GM12892 (cell line): ENCODE measurements around the gene WDR59.

Source experiments
- DNase-seq: peaks from one replicate; pipeline ENCODE4 v3.0.0; 2011; ENCODE audit not compliant: insufficient read length
- FAIRE-seq: peaks from 2 replicates; lab custom pipeline; 2011; peaks lifted over from hg19 to GRCh38; lab: Jason Lieb, UNC
- POLR2A ChIP-seq: IDR thresholded peaks from 2 replicates; pipeline ENCODE4 v1.6.1; 2011; ENCODE audit warnings: low read depth, low read length, control low read depth
- POLR2AphosphoS5 ChIP-seq: IDR thresholded peaks from 2 replicates; pipeline ENCODE4 v1.6.1; 2011; ENCODE audit warnings: low read depth, low read length, control low read depth
- TAF1 ChIP-seq: IDR thresholded peaks from 2 replicates; pipeline ENCODE4 v1.6.1; 2011; ENCODE audit warnings: low read depth, mild to moderate bottlenecking, control low read depth, low read length, borderline replicate concordance

WDR59 gene

DNA sequence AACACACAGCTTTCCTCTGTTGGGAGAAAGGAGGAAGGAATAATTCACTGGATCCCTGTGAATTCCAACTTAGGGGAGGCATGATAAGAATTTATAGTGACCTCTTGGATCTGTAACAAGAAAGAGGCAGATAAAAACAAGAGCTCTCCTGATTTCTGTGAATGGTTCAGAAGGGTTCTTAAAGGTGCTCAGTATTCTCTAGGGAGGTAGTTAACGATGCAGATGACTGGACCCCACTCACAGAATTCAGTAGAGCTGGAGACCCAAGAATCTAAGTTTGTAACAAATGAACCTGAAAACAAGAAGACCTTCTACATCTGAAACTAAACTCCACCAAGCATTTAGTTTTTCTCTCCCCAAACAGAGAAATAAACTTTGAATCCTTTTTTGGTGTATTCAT lies 22.5 kb upstream of the WDR59 start:
- FAIRE-seq (no peak), DNase-seq (no peak)
- TF ChIP-seq POLR2A = no peak
- no peak for TF ChIP-seq TAF1
- TF ChIP-seq POLR2AphosphoS5 = no peak

DNA sequence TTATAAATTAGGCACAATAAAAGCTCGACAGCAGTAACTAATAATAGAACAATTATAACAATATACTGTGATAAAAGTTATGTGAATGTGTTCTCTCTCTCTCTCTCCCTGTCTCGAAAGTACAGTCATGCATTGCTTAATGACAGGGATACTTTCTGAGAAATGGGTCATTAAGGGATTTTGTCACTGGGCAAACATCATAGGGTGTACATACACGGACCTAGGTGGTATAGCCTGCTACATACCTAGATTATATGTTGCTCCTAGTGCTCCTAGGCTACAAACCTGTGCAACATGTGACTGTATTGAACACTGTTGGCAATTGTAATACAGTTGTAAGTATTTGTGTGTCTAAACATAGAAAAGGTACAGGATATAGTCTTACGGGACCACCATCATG lies 20.8 kb upstream of the WDR59 start:
- FAIRE-seq = no peak
- no peak for DNase-seq
- TF ChIP-seq TAF1 = no peak
- no peak for TF ChIP-seq POLR2A
- TF ChIP-seq POLR2AphosphoS5 = no peak

DNA sequence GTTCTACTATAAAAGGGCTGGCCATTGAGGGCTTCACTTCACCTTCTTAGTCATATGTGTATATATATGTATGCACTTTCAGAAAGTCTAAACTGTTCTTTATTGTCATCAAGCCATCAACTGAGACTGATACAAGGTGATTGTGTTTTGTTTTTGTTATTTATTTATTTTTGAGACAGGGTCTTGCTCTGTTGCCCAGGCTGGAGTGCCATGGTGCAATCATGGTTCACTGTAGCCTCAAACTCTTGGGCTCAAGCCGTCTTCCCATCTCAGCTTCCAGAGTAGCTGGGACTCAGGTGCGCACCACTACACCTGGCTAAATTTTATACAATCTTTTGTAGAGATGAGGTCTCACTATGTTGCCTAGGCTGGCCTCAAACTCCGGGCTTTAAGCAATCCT lies 19.5 kb upstream of the WDR59 start:
- TF ChIP-seq POLR2AphosphoS5 = no peak
- TF ChIP-seq TAF1 = no peak
- TF ChIP-seq POLR2A = no peak
- no peak for DNase-seq
- no peak for FAIRE-seq

DNA sequence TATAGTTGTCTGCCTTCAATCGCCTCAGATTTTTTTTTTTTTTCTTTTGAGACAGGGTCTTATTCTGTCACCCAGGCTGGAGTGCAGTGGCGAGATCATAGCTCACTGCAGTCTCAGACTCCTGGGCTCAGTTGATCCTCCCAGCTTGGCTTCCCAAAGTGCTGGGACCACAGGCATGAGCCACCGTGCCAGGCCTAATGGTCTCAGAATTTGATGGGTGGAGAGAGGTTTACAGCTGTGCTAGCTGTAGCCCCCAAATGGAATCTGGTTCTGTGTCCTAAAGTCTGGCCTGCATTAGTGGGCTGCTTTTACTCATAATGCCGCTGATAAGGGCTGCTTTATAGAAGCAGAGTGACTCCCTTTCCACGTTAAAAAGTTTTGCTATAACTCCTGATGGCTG lies 19.0 kb upstream of the WDR59 start:
- no peak for FAIRE-seq
- no peak for TF ChIP-seq TAF1
- no peak for TF ChIP-seq POLR2AphosphoS5
- no peak for TF ChIP-seq POLR2A
- no peak for DNase-seq

DNA sequence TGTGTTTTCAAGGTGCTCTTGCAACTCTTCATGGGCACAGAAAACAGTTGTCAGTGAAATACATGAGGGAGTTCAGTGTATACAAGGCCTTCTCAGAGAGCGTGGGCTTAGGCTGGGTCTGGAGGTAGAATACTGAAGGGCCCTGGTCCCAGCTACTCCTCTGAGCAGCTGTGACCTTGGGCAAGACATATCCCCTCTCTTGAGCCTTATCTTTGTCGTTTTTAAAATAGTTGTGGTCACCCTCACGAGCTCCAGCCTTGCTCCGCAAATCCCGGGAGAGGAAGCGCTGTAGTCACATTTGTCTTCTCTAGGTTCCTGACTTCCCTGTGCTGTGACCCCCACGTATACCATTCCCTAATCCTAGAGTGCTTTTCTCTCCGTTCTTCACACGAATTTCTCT lies 17.6 kb upstream of the WDR59 start:
- DNase-seq (no peak), FAIRE-seq (no peak)
- no peak for TF ChIP-seq POLR2A
- no peak for TF ChIP-seq TAF1
- TF ChIP-seq POLR2AphosphoS5 = no peak

DNA sequence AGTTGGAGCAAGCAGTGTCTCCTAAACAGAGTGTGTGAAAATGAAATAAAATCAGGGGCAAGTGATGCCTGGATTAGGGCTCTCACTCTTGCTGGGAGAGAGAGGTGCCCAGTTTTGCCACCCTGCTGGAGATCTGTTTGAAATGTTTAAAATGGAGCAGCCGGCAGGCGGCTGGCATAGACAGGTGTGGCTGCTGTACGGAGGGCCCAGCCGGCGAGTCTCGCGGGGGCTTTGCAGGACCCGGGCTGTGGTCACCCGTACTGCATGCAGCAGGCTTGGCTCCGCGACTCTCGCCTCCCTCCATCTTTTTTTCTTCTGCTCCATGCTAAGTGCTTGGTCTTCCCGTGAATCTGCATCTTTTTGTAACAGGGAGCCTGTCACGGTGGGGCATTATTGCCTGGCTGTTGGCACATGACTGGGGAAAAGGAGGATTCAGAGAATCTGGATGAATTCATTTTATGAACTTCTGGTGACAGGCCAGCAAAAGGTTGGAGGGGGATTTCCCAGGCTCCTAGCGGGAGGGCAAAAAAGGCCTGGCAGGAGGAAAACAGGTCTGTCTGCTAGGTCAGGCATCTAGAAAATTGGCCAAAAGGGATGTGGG lies 15.7 kb upstream of the WDR59 start:
- DNase-seq (no peak), FAIRE-seq (no peak)
- TF ChIP-seq TAF1 = no peak
- TF ChIP-seq POLR2AphosphoS5 = no peak
- TF ChIP-seq POLR2A = no peak

DNA sequence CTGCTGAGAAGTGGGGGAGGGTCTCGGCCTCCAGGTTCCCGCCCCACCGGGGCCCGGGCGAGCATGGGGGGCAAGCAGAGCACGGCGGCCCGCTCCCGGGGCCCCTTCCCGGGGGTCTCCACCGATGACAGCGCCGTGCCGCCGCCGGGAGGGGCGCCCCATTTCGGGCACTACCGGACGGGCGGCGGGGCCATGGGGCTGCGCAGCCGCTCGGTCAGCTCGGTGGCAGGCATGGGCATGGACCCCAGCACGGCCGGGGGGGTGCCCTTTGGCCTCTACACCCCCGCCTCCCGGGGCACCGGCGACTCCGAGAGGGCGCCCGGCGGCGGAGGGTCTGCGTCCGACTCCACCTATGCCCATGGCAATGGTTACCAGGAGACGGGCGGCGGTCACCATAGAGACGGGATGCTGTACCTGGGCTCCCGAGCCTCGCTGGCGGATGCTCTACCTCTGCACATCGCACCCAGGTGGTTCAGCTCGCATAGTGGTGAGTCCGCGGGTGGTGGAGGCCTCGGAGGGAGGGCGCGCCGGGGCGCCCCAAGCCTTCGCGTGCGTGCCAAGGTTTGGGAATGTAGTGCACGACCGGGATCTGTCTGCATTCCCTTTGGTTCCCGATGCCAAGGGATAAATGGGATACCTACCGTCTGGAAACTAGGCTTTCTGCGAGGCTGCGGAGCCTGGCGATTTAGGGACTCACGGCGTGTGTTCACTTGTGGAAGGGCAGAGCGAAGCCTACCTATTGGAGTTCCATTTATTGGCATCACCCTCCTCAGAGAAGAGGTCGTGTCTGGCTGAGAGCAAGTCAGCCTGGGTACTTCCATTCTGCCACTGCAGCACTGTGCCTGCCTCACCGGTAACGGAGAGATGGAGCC lies 14.9 kb upstream of the WDR59 start:
- no peak for TF ChIP-seq TAF1
- no peak for TF ChIP-seq POLR2A
- TF ChIP-seq POLR2AphosphoS5 = no peak
- FAIRE-seq (no peak), DNase-seq (peak; percentile 54)

DNA sequence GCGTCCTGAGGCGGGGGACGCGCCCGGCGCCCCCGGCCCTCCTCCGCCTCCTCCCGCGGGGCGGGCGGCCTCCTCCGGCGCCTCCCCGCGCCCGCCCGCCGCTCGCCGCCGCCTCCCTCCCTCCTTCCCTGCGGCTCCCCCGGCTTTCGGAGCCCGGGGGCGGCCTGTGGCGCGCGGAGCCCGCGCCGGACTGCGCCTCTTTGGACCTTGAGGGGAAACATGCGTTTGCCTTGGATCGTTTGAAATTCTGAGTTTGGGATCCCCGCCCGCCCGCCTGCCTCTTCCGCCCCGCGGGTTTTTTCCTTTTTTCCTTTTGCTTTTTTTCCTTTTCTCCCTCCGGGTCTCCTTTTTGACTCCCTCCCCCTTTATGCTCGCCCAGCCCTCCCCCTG lies 14.3 kb upstream of the WDR59 start:
- FAIRE-seq (no peak), DNase-seq (peak; percentile 44)
- TF ChIP-seq TAF1 (no peak), POLR2A (no peak), POLR2AphosphoS5 (no peak)

DNA sequence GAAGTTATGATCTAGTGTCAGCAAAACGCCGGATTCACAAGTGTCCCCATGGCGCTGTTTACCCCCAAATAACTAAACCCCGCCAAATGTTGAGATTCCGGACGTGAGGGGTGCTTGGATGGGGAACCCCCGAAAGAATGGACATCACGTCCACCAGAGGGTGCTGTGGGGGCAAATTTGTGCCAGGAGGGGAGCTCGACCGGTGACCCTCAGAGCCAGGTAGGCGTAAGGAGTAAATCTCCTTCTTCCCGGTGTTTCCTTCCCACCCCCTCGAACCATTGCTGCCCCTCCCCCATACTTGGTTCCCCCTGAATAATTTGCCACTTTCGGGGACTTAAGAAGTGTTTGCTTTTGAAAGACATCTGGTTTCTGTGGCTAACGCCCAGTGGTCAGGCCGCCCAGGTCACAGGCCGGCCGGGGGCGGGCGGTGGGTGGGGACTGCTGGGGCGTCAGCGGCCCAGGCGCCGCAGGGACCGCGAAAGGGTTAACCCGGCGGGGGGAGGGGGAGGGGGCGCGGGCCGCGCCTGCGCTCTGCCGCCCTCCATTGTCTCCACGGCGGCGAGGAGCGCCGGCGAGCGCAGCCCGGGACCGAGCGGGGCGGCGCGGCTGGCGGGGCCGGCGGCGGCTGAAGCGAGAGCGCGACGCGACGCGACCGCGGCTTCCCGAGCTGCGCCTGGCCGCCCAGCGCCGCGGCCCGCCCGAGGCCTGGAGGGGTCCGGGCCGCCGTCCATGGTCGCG lies 13.7 kb upstream of the WDR59 start, which contains the start of gene ZNRF1:
Gene ZNRF1 (plus strand): TSS at position 544 of the 738 bp plus-strand sequence. CDS start 648 bp downstream, outside the sequence.
- DNase-seq = peak; percentile 84
- FAIRE-seq = peak; percentile 94

DNA sequence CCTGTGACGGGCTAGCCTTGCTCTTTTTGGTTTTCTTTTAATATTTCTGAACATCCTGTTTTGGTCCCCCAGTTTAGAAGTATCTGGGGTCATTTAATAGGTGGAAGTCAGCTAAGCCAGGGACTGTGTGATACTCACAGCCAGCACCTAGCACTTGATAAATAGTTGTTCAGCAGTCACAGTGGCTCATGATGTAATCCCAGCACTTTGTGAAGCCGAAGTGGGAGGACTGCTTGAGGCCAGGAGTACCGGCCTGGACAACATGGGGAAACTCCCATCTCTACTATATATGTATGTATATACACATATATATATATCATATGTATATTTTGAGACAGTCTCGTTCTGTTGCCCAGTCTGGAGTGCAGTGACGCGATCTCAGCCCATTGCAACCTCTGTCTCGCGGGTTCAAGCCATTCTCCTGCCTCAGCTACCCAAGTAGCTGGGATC lies 12.1 kb upstream of the WDR59 start:
- TF ChIP-seq POLR2A (no peak), POLR2AphosphoS5 (no peak), TAF1 (no peak)
- DNase-seq (no peak), FAIRE-seq (no peak)

More for the DNA sequence above, 13.7 kb upstream of the WDR59 start, which contains the start of gene ZNRF1:
- TF ChIP-seq TAF1 (no peak), POLR2A (peak; percentile 70; the same call in 1 of the 2 replicates)

DNA sequence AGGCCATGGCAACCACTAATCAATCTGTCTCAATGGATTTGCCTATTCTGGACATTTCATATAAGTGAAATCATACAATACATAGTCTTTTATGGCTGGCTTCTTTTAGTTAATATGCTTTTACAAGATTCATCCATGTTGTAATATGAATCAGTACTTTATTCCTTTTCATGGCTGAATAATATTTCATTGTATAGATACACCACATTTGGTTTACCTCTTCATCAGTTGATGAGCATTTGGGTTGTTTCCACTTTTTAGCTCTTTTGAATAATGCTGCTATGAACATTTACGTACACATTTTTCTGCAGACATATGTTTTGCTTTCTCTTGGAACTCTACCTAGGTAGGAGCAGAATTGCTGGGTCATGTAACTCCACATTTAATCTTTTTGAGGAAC lies 11.1 kb upstream of the WDR59 start:
- TF ChIP-seq TAF1 (no peak), POLR2AphosphoS5 (no peak), POLR2A (no peak)
- FAIRE-seq (no peak), DNase-seq (no peak)
